ENCODE results near the gene GOLGA1. TPM values are rescaled to one million over a fixed set of nuclear protein-coding genes. Genes with fewer than 3 reads are reported as not detected.

The GOLGA1 gene
- polyA plus RNA-seq, 1 donor from 2014 or later, result 15.3 TPM

GRCh38 chr9:124841075-124841821 lies 99.6 kb downstream of the GOLGA1 start:
- Histone ChIP-seq H3K9me2 (ENCODE audit: insufficient read depth, low read length) (no peaks in the 10 kb centered on the region), H3K79me2 (replicated peaks; ENCODE audit: insufficient read depth, low read length) (no peaks in the 10 kb centered on the region), H3K4me2 (ENCODE audit: low read length) (no peak overlapping the region), H3K27ac (ENCODE audit: low read length) (no peak overlapping the region), H3K36me3 (ENCODE audit: insufficient read depth, low read length) (no peaks in the 10 kb centered on the region), H3K4me3 (ENCODE audit: low read length) (no peak overlapping the region), H3K9ac (ENCODE audit: low read length) (no peak overlapping the region), H3K9me3 (ENCODE audit: low read length) (no peaks in the 10 kb centered on the region), H4K20me1 (ENCODE audit: insufficient read depth) (no peaks in the 10 kb centered on the region), H2AFZ (ENCODE audit: low read depth, low read length) (no peak overlapping the region), H3K27me3 (ENCODE audit: insufficient read depth, low read depth, low read length) (no peaks in the 10 kb centered on the region), H3F3A (ENCODE audit: insufficient read depth, low read length, poor library complexity, severe bottlenecking) (no peaks in the 10 kb centered on the region)
- TF ChIP-seq RAD21 (conservative IDR thresholded peaks at IDR 0.05), result no peak
- TF ChIP-seq, protein P1, sequence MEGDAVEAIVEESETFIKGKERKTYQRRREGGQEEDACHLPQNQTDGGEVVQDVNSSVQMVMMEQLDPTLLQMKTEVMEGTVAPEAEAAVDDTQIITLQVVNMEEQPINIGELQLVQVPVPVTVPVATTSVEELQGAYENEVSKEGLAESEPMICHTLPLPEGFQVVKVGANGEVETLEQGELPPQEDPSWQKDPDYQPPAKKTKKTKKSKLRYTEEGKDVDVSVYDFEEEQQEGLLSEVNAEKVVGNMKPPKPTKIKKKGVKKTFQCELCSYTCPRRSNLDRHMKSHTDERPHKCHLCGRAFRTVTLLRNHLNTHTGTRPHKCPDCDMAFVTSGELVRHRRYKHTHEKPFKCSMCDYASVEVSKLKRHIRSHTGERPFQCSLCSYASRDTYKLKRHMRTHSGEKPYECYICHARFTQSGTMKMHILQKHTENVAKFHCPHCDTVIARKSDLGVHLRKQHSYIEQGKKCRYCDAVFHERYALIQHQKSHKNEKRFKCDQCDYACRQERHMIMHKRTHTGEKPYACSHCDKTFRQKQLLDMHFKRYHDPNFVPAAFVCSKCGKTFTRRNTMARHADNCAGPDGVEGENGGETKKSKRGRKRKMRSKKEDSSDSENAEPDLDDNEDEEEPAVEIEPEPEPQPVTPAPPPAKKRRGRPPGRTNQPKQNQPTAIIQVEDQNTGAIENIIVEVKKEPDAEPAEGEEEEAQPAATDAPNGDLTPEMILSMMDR (IDR thresholded peaks at IDR 0.05; ENCODE audit: poor library complexity, severe bottlenecking), result no peak
- TF ChIP-seq TAF1 (IDR thresholded peaks at IDR 0.05; ENCODE audit: low read depth), result no peak
- TF ChIP-seq EZH2 (IDR thresholded peaks at IDR 0.05; ENCODE audit: borderline replicate concordance, insufficient read depth, low read length, poor library complexity, severe bottlenecking), result no peak

DNA sequence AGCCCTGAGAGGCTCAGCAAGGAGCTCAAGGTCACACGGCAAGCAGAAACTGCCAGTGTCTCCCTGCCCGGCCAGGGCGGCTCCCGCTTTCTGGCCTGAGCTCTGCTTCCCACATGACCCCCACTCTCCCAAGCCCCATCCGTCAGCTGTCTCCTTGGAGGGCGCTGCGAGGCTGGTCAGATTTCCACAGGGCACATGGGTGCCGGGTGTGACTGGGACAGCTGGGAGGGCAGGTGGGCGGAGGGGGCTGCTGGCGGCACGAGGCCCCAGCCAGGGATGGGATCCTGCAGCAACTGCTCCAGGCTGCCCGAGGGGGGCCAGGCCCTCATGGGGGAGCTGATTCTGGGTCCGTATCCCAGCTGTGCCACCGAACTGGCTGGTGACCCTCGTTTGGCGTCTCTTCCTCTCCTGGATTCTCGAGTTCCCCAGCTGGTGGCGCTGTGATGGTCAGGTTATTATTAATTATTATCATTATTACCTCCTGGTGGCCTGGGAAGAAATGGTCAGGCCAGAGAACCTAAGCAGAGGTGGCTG lies 100.5 kb downstream of the GOLGA1 start:
- no peaks in the 10 kb centered on the region for H3K9me2 ChIP-seq (ENCODE audit: insufficient read depth, low read length)
- H3K27me3 ChIP-seq (ENCODE audit: insufficient read depth, low read depth, low read length), result no peaks in the 10 kb centered on the region
- H3K9ac ChIP-seq (ENCODE audit: low read length), result no peak overlapping the region
- H3K79me2 ChIP-seq (replicated peaks; ENCODE audit: insufficient read depth, low read length), result no peaks in the 10 kb centered on the region
- no peaks in the 10 kb centered on the region for H3F3A ChIP-seq (ENCODE audit: insufficient read depth, low read length, poor library complexity, severe bottlenecking)
- TF ChIP-seq, protein P2, sequence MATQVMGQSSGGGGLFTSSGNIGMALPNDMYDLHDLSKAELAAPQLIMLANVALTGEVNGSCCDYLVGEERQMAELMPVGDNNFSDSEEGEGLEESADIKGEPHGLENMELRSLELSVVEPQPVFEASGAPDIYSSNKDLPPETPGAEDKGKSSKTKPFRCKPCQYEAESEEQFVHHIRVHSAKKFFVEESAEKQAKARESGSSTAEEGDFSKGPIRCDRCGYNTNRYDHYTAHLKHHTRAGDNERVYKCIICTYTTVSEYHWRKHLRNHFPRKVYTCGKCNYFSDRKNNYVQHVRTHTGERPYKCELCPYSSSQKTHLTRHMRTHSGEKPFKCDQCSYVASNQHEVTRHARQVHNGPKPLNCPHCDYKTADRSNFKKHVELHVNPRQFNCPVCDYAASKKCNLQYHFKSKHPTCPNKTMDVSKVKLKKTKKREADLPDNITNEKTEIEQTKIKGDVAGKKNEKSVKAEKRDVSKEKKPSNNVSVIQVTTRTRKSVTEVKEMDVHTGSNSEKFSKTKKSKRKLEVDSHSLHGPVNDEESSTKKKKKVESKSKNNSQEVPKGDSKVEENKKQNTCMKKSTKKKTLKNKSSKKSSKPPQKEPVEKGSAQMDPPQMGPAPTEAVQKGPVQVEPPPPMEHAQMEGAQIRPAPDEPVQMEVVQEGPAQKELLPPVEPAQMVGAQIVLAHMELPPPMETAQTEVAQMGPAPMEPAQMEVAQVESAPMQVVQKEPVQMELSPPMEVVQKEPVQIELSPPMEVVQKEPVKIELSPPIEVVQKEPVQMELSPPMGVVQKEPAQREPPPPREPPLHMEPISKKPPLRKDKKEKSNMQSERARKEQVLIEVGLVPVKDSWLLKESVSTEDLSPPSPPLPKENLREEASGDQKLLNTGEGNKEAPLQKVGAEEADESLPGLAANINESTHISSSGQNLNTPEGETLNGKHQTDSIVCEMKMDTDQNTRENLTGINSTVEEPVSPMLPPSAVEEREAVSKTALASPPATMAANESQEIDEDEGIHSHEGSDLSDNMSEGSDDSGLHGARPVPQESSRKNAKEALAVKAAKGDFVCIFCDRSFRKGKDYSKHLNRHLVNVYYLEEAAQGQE (IDR thresholded peaks at IDR 0.05; ENCODE audit: borderline replicate concordance), result no peak
- TF ChIP-seq RAD21 (conservative IDR thresholded peaks at IDR 0.05), result no peak
- TF ChIP-seq SMC3 (conservative IDR thresholded peaks at IDR 0.05; ENCODE audit: poor library complexity), result no peak
- no peak for TF ChIP-seq POLR2AphosphoS5 (IDR thresholded peaks at IDR 0.05)
- TF ChIP-seq EP300 (conservative IDR thresholded peaks at IDR 0.05; ENCODE audit: poor library complexity, severe bottlenecking), result no peak
- TF ChIP-seq MXI1 (conservative IDR thresholded peaks at IDR 0.05; ENCODE audit: poor library complexity, severe bottlenecking), result no peak
- TF ChIP-seq, protein P1 (IDR thresholded peaks at IDR 0.05; ENCODE audit: poor library complexity, severe bottlenecking), result no peak
- TF ChIP-seq EZH2 (IDR thresholded peaks at IDR 0.05; ENCODE audit: borderline replicate concordance, insufficient read depth, low read length, poor library complexity, severe bottlenecking), result no peak
- TF ChIP-seq TAF1 (IDR thresholded peaks at IDR 0.05; ENCODE audit: low read depth), result no peak
- no peaks in the 10 kb centered on the region for H3K36me3 ChIP-seq (ENCODE audit: insufficient read depth, low read length)
- H3K9me3 ChIP-seq (ENCODE audit: low read length), result no peaks in the 10 kb centered on the region
- H3K27ac ChIP-seq (ENCODE audit: low read length), result no peak overlapping the region
- no peak overlapping the region for H3K4me3 ChIP-seq (ENCODE audit: low read length)
- no peak overlapping the region for H2AFZ ChIP-seq (ENCODE audit: low read depth, low read length)
- no peak overlapping the region for H3K4me2 ChIP-seq (ENCODE audit: low read length)
- H4K20me1 ChIP-seq (ENCODE audit: insufficient read depth), result no peaks in the 10 kb centered on the region
